ENCODE data around the gene RAD23B.

GRCh38 chr9:107306308-107306707 is 23.2 kb downstream of the RAD23B start:
- no peak for TF ChIP-seq CTCF (IDR thresholded peaks at IDR 0.05)
- no peak for TF ChIP-seq POLR2A (IDR thresholded peaks at IDR 0.05)

All from esophagus squamous epithelium (tissue), 4 donors.